Umbilical cord (tissue), 2 donors: ENCODE measurements around the gene PLEKHH1. TPM values are rescaled to one million over a fixed set of nuclear protein-coding genes. Genes with fewer than 3 reads are reported as not detected.
"Not testable (repeated sequence)": the region's sequence is repeated elsewhere in the genome, so short reads cannot be mapped to it uniquely, and the experiment has no call there.

ENCODE experiments used
- DNase-seq: peaks from one replicate; pipeline ENCODE4 v3.0.0-alpha.2; 2015; ENCODE audit warnings: low spot score
- total RNA-seq: library from RNA; depleted of rRNA; stranded (reverse); fragments of >200 nt; gene quantifications from one replicate; pipeline ENCODE4 v1.2.3, GENCODE V29; 2014; ENCODE audit warnings: low replicate concordance; ENCODE audit not compliant: insufficient read depth

PLEKHH1 gene
- total RNA-seq, 1 donor from 2014 or later, result 3.4 TPM

- DNase-seq, result no peak
Observed at GRCh38 chr14:67529947-67530935, 2.8 kb upstream of the PLEKHH1 start.

GRCh38 chr14:67532606-67532997 is 488 bp upstream of the PLEKHH1 start:
- DNase-seq, result no peak

GRCh38 chr14:67533754-67534085 is 630 bp downstream of the PLEKHH1 start:
- no peak for DNase-seq

- DNase-seq, result no peak
Observed at GRCh38 chr14:67536087-67536486, 3.0 kb downstream of the PLEKHH1 start.

GRCh38 chr14:67537736-67538135 is 4.6 kb downstream of the PLEKHH1 start:
- no peak for DNase-seq

DNA sequence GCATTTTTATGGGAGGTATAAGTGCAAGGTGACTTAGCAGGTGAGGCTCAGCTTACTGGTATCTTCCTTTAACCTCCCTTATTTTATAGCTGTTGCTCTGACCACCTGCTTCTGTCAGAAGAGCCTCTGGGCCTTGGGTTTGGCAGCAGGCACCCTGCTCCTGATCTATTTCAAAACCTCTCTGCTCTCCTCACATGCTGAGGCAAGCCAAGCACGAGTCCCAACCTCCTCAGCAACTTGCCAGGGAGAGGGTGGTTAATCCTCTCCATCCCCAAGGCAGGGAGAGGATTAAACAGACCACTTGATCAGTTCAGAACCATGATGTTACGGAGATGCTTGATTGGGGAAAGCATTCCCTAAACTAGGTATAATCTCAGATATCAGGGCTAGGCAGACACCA is 5.4 kb downstream of the PLEKHH1 start:
- DNase-seq, result no peak

DNA sequence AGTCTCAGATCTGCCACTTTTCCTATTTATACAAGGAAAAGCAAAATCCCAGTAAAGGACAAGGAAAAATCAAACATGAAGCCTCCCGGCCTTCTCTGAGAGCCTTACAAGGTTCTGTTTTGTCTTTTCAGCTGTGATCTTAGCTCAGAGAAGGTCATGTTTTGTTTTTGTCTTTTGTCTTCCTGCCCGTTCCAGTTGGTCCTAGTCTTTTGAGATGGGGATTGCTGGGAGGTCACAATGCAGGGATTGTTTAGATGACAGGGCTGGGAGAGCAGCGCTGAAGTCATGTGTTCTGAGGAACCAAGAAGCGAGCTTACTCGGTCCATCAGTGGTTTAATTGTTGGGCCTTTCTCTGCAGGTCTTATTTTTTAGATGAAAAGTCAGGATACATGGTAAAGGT is 6.0 kb downstream of the PLEKHH1 start:
- no peak for DNase-seq

DNA sequence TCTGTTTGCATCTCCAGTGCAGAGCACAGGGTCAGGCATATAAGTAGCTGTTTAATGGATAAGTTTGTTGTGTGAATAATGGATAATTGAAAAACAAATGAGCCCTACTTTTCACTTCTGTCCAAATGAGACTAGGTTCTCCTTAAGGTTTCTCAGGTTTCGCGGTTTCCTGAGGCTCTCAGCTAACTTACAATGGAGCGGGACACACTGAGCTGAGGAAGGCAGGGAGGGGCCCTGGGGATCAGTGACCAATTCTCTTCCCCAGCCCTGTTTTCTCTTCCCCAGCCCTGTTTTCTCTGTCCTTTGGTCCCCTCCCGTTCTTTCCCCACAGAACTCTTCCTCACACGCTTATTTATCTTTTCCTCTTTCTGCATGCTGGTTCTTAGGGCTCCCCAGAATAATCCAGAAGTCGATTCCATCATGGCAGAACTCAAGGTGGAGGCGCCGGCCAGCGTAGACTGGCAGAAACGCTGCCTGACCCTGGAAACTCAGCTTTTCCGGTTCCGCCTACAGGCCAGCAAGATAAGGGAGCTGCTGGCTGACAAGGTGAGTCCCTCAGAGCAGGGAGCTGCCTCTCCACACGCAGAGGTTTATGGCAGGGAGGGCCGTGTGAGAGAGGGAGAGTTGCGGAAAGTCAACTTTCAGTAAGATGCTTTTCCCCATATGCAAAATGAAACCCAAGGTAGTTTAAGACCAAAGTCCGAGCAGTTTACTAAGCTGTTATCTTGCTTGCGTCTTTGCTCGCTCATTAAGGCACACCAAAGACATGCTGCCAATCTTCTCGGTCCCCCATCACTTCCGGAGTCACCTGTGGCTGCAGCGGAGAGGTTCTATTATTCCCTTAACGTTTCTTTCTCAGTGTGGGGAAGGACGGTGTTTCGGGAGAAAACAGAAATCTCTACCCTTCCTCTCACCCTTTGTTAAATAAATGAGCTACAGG is 8.6 kb downstream of the PLEKHH1 start:
- DNase-seq, result no peak

- not testable (repeated sequence) for DNase-seq
Observed at GRCh38 chr14:67542620-67543019, 9.5 kb downstream of the PLEKHH1 start.

GRCh38 chr14:67544590-67544989 is 11.5 kb downstream of the PLEKHH1 start:
- no peak for DNase-seq

DNA sequence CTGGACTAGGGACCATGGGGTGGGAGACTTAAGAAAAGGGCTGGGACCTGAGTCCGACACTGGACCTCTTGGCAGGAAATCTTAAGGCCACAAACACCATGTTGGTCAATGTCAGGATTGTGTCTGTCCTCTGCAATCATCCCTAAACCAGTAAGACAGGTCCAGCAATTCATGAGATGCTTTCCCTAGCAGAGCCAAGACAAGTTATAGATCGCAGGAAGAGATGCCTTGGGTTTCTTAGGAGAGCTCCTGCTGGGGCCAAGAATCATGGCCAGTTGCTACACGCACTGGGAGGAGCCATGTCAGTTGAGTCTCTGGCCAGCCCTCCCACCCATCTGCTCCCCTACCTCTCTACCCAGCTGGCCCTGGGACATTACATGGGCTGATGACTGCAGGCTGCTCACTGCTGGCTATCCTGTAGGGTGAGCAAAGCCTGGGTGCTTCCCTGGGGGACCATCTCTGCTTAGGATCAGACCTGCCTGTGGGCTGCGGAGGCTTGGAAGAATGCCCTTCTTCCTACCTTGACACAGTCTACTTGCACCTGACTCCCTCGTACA is 14.2 kb downstream of the PLEKHH1 start:
- no peak for DNase-seq

DNA sequence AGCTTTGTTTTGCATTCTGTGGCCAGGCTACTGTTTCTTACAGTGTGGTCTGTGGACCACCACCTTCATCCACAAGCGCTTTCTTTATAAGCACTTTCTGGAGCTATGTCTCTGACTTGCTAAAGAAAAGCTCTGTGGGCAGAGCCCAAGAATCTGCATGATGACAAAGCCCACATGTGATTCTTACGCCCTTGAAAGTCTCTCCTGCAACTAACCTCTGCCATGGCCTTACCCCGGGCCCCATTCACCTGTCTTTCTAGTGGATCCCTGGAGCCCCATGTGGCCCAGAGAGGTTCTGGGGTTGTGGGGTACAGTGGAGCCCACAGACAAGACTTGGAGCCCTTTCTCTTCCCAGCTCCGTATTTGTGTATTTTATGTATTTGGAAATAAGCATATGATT is 16.6 kb downstream of the PLEKHH1 start:
- no peak for DNase-seq

GRCh38 chr14:67551123-67551522 is 18.0 kb downstream of the PLEKHH1 start:
- no peak for DNase-seq

GRCh38 chr14:67551940-67552339 is 18.9 kb downstream of the PLEKHH1 start:
- DNase-seq, result no peak

DNA sequence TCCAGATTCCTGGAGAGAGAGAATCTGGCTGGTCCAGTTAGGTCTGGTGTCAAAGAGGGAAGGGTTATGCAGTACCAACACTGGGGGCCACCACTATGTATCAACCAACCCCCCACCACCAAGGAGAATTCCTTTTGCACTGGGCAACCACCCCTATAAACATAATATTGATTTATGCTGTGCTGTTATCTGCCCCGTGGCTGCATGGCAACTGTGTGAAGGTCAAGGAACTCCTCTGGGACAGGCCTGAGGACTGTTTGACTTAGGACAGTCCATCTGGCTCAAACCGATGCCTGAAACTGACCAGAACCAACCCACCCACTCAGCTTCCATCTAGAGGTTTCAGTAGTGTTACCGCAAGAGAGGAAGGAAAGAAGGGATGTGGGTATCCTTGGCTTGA is 20.5 kb downstream of the PLEKHH1 start:
- no peak for DNase-seq

DNA sequence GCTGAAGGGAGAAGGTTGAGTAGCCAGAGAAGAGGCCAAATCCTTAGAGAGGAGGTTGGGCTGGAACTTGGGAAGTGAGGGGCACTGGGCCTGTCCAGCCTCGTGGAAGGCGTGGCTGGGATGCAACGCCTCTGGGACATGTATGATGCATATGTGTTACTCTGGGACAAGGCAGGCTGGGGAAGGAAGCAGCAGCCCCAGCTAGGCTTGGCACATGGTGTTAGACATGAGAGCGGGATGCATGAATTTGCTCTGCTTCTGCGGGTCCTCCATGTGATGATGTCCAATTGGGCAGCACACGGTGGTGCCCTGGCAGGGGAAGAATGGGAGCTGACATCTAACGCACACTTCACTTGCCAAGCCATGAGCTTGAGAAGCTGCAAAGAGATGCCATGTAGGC is 21.3 kb downstream of the PLEKHH1 start:
- DNase-seq, result no peak

- DNase-seq, result no peak
Observed at GRCh38 chr14:67555518-67556090, 22.5 kb downstream of the PLEKHH1 start.

- DNase-seq, result no peak
Observed at GRCh38 chr14:67556671-67557070, 23.6 kb downstream of the PLEKHH1 start.

- DNase-seq, result no peak
Observed at GRCh38 chr14:67557118-67557517, 24.0 kb downstream of the PLEKHH1 start.

- no peak for DNase-seq
Observed at GRCh38 chr14:67557656-67558055, 24.6 kb downstream of the PLEKHH1 start.

GRCh38 chr14:67559639-67560038 is 26.5 kb downstream of the PLEKHH1 start:
- no peak for DNase-seq
